NCI-H1417 treated with DMSO at 0.1 percent for 48 hours (cell line): ENCODE results near the gene AAK1.

ENCODE experiments used
- DNase-seq: peaks from one replicate; lab custom pipeline; 2025; lab: John Stamatoyannopoulos, UW

AAK1 gene

GRCh38 chr2:69538872-69539548, 104.5 kb downstream of the AAK1 start:
- no peak for DNase-seq

DNA sequence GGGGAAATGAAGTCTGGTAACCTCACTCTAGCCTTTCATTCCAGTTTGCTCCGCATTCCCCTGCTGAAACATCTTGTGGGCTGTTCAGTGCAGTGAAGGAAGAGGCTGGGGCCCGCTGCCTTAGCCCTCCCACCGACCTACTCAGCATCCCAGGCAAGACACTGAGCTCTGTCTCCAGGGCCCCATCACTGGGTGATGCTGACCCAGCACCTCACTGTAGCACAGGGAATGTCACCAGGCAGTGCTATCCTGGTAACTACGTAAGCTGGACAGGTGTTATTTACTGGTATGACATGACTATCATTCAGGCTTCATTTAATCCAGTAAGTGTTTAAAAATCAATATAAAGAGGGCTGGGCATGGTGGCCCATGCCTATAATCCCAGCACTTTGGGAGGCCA, 105.3 kb downstream of the AAK1 start:
- no peak for DNase-seq

DNA sequence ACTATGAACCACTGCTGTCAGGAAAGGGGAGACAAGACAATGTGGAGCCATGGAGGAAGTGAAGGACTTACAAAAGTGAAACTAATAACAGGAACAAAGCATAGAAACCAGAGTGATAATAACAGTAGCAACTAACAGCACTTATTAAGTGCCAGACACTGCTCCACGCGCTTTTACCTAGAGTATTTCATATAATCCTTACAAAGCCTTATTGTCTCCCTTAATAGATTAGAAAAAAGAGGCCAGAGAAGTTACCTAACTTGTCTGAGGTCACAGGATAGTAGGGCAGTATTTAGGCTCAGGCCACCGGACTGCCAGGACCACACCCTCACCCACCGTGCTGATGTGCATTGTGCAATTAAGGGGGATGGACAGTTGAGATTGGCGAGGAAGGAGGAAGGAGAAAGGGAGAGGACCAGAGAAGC, 107.7 kb downstream of the AAK1 start:
- DNase-seq, result no peak

DNA sequence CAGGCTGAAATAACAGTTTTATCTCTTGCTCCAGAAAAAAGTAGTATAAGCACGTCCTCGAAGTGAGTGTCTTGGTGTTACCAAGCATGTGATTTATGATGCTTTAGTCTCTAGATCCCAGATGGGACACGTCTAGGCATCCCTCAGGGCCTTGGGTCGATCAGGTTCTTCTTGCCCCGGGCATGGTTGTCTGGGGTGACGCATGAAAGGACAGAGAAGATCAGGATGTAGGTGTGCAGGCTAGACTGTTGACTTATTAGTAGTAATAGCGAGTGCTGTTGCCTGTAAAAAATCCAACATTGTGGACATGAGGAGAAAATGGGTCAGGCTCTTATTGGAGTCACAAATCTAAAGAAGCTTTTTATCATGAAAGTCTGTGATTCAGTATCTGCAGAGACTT, 112.4 kb downstream of the AAK1 start:
- no peak for DNase-seq

GRCh38 chr2:69529480-69529879, 114.1 kb downstream of the AAK1 start:
- DNase-seq, result no peak

GRCh38 chr2:69525261-69525660, 118.3 kb downstream of the AAK1 start:
- DNase-seq, result no peak

GRCh38 chr2:69524799-69525198, 118.7 kb downstream of the AAK1 start:
- no peak for DNase-seq

GRCh38 chr2:69521747-69522146, 121.8 kb downstream of the AAK1 start:
- no peak for DNase-seq

- no peak for DNase-seq
Observed at GRCh38 chr2:69518841-69519240, 124.7 kb downstream of the AAK1 start.

DNA sequence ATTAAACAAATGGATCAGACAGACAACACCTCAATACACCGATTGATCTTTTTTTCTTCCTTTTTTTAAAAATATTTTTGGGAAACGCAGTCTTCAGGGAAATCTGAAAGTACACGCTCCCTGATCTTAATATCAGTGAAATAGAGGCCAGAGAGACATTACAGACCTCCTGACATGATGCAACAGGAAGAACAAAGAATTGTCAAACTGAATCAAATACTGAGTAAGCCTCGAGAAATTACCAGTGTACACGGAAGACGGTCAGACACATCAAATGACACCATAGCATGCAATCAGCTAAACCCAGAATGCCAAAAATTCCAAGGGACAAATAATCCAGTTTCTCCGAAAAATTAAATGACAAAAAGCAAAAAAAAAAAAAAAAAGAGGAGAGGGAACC, 126.1 kb downstream of the AAK1 start:
- no peak for DNase-seq

- DNase-seq, result no peak
Observed at GRCh38 chr2:69514819-69515218, 128.7 kb downstream of the AAK1 start.

DNA sequence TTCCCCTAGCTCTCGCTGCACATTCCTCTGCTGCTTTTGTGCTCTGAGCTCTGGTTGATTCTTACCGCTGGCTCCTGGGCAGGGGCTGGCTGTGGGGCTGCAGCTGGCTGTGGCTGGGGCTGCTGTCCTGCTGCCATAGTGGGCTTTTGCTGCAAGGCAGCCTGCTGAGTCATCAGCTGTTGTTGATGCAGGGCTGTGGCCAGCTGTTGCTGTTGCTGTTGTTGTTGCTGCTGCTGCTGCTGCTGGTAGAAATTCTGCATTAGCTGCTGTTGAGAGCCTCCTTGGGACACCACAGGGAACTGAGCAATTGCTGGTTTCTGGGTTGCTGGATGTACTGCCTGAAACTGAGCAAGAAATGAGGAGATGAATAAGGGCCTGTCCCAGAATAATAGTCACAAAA, 129.1 kb downstream of the AAK1 start:
- no peak for DNase-seq

DNA sequence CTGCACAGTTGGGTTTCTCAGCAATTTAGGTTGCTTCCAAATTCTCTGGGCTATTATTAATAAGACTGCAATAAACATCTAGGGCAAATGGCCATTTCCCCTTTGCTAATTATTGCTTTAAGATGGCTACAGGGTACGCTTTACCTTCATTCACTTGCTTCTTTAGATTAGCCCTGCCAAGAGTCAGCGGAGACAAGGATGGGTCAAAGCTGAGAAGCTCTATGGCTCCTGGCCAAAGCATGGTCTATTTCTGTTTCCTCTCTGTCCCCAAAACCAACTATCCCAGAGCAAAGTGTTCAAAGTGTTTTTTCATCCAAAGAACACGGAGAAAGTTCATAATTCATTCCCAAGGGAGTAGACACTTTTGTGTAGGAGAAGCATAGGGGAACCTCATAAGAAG, 131.1 kb downstream of the AAK1 start:
- no peak for DNase-seq

GRCh38 chr2:69510204-69510603, 133.3 kb downstream of the AAK1 start:
- DNase-seq, result no peak

- no peak for DNase-seq
Observed at GRCh38 chr2:69509750-69510140, 133.8 kb downstream of the AAK1 start.

DNA sequence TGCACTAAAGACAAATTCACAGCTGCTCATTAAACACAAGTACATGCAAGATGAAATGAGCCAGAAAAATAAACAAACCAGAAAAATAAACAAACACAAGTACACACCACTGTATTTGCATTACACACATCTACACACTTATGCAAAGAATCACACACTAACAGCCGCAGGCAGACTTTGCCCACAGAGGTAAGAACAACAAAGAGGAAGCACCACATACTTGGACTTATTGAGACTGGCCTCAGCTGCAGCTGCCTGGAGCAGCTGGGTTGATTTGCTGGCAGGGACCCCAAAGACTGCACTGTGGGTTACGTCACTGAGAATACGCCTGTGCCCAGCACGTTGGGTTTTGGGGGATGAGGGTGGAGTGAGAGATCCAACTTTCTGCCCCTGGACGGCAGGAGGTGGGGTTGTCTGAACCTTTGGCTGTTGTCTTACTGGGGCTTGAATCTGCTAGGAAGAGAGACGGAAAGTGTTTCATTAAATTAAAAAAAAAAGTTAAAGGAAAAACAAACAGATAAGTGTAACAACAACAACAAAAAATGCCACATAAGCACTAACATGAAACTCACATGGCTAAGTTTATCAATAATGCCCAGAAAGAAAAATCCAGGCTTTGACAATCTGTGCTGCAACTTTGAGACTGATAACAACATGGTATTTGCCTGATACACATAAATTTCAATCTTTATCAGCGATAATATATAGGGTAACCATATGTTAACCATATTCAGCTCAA, 134.4 kb downstream of the AAK1 start:
- no peak for DNase-seq

DNA sequence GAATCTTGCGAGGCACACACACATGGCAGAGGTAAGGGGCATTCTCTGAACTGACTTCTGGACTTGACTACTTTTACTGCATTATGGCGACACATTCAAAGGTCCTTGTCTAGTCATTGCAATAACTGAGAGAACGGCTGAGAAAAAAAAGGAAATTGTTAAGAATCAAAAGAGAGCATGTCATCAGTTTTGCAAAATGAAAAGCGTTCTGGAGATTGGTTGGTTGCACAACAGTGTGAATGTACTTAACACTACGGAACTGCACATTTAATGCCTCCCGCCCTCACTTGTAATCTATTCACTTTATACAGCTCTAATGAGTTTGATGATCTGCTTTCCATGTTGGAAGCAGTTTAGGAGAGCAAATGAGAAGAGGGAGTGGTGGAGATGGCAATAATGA, 137.8 kb downstream of the AAK1 start:
- no peak for DNase-seq

DNA sequence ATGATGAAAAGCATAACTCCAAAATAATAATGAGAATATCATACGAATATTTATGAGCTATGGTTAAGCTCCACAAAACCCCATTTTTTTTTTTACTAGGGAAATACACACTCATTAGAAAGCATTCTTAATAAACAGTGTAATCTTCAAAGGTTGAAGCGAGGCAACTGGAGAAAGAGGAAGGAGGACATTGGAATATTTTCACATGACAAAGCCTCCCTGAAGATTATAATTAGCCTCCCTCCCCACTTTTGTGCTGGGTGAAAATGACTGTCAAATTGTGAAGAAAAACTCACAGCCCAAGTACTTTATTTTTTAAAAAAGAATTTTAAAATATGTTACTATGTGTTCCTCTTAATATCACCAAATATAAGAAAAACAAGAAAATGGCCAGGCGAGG, 142.2 kb downstream of the AAK1 start:
- no peak for DNase-seq

GRCh38 chr2:69499966-69500365, 143.6 kb downstream of the AAK1 start:
- peak; percentile 17 for DNase-seq

DNA sequence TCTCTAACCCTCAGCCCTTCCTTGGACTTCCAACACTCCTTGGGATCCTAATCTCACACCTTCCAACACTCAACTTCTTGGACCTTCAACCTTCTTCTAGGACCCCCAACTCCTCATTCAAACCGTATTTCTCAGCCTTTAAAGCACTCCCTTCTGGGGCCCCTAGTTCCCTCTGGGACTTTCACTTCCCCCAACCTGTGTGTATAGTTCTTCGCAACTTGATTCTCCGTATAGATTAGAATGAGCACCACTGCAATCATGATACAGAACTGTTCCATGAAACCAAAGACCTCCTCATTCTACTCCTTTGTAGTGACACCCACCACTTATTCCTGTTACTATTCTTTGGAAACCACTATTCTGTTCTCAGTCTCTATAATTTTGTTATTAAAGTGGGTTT, 144.3 kb downstream of the AAK1 start:
- no peak for DNase-seq

DNA sequence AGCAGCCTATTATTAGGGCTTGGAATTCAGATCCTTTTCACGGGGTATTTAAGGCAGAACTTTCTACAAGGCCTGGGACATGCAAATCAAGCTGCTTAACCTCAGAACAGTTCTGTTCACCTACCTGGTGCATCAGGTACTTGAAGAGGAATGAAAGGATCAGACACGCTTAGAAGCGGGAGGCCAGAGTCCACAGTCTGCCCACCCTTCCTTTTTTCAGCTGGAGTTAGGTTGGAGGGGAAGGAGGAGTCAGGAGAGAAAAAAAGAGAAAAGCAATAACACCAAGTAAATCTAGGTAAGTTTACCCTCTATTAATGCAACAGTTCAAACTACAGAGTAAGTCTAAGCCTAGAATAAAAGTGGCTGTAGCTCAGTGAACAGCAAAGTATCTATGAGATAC, 147.7 kb downstream of the AAK1 start:
- no peak for DNase-seq

DNA sequence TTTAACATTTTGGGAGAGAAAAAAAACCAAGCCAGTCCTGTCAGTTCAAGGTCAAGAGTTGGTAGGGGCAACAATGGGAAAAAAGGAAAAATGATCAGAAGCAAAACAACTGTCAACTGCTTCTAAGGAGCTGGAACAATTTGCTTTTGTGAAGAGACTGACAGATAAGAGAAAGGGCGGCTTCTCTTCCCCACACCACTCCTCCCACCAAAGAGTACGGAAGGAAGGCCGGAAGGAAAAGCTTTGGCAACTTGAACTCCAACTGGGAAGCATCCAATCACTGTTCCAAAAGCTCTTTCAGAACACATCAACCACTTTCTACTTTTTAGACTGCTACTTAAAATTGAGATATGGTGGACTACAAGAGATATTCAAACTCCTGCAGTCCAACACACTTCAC, 148.5 kb downstream of the AAK1 start:
- no peak for DNase-seq

GRCh38 chr2:69494126-69494525, 149.4 kb downstream of the AAK1 start:
- DNase-seq, result no peak

GRCh38 chr2:69493268-69493667, 150.3 kb downstream of the AAK1 start:
- DNase-seq, result no peak
